ENCODE results near the gene OBP2B. TPM values are rescaled to one million over a fixed set of nuclear protein-coding genes. Genes with fewer than 3 reads are reported as not detected.
"Not testable (repeated sequence)": the region's sequence is repeated elsewhere in the genome, so short reads cannot be mapped to it uniquely, and the experiment has no call there.

Gene OBP2B
- total RNA-seq, 3 donors from 2014 or later (not counting 1 experiment from before 2014, with no cell fraction given): not detected

GRCh38 chr9:133238851-133239532 is 29.9 kb upstream of the OBP2B start:
- peaks cover 13% of the 10 kb centered on the region for H3K4me1 ChIP-seq (ENCODE audit: control insufficient read depth, insufficient read depth, low read length)
- intact Hi-C loops (cut with micrococcal nuclease): loop anchor here (1.0 kb wide), 1 partner anchor 165 kb away; no protein-coding TSS in a partner anchor
- H3K4me3 ChIP-seq (ENCODE audit: low read length): no peak overlapping the region
- Mint-ChIP-seq H3K36me3 (no peaks in the 10 kb centered on the region), H3K4me3 (peak overlapping the region; percentile 79), H3K27me3 (ENCODE audit: low read depth in 2 of 2) (peaks cover 0 to 10% of the 10 kb centered on the region in 2 donors), H3K9me3 (no peaks in the 10 kb centered on the region), H3K4me1 (peaks cover 5 to 6% of the 10 kb centered on the region in 2 donors), H3K27ac (peak overlapping the region in 1 of 2 donors; percentile 59)
- no peaks in the 10 kb centered on the region for H3K36me3 ChIP-seq (ENCODE audit: control insufficient read depth, insufficient read depth, low read length)
- peaks cover 4% of the 10 kb centered on the region for H3K27me3 ChIP-seq (ENCODE audit: control insufficient read depth, insufficient read depth, low read length)
- DNase-seq (peak; percentile 59 to 80), ATAC-seq (peak; percentile 85 to 95 (median 88))
- H3K9me3 ChIP-seq (ENCODE audit: control insufficient read depth, insufficient read depth, low read length): no peaks in the 10 kb centered on the region
- no peak overlapping the region for H3K27ac ChIP-seq (ENCODE audit: low read length)
- TF ChIP-seq CTCF (IDR thresholded peaks at IDR 0.05): peak; percentile 48
- WGBS (ENCODE audit: insufficient coverage): 11% methylated on average over 26 of the region's 26 CpGs

DNA sequence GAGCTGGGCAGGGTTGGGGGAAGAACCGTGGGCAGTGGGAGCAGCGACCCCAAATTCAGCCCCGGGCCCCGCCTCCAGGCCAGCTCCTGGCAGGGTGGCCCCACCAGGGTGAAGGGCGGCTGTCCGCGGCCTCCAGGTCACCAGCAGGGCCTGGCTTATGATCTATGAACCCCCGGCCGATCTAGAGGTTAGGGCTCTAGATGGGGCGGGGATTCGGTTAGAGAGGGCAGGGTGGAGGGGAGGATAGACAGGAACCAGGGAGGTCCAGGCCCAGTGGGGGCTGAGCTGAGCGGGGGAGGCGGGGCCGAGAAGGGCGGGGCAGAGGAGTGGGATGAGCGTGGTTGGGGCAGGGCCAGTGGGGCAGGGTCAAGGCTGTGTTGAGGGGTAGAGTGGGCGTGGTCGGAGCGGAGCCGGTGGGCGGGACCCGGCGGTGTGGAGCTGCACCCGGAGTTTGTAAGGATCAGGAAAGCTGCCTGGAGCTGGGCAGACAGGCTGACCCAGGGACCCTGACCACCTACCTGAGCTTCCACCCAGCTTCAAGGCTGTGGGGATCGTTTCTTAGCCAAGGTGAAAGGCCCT is 29.3 kb upstream of the OBP2B start:
- no peaks in the 10 kb centered on the region for H3K9me3 ChIP-seq (ENCODE audit: control insufficient read depth, insufficient read depth, low read length)
- H3K4me3 Mint-ChIP-seq: peak overlapping the region; percentile 79
- DNase-seq (peak in 1 of 2 donors; percentile 42), ATAC-seq (peak in 2 of 3 donors; percentile 71 to 78)
- TF ChIP-seq CTCF (IDR thresholded peaks at IDR 0.05): no peak
- no peaks in the 10 kb centered on the region for H3K9me3 Mint-ChIP-seq
- H3K36me3 Mint-ChIP-seq: no peaks in the 10 kb centered on the region
- H3K27me3 Mint-ChIP-seq (ENCODE audit: low read depth in 2 of 2): peaks cover 0 to 10% of the 10 kb centered on the region in 2 donors
- H3K4me3 ChIP-seq (ENCODE audit: low read length): no peak overlapping the region
- H3K27ac Mint-ChIP-seq: no peak overlapping the region
- peaks cover 13% of the 10 kb centered on the region for H3K4me1 ChIP-seq (ENCODE audit: control insufficient read depth, insufficient read depth, low read length)
- no peaks in the 10 kb centered on the region for H3K36me3 ChIP-seq (ENCODE audit: control insufficient read depth, insufficient read depth, low read length)
- peaks cover 5 to 6% of the 10 kb centered on the region in 2 donors for H3K4me1 Mint-ChIP-seq
- intact Hi-C loops (cut with micrococcal nuclease): no loop called here
- no peak overlapping the region for H3K27ac ChIP-seq (ENCODE audit: low read length)
- peaks cover 4% of the 10 kb centered on the region for H3K27me3 ChIP-seq (ENCODE audit: control insufficient read depth, insufficient read depth, low read length)
- WGBS (ENCODE audit: insufficient coverage): 23% methylated on average over 25 of the region's 25 CpGs

DNA sequence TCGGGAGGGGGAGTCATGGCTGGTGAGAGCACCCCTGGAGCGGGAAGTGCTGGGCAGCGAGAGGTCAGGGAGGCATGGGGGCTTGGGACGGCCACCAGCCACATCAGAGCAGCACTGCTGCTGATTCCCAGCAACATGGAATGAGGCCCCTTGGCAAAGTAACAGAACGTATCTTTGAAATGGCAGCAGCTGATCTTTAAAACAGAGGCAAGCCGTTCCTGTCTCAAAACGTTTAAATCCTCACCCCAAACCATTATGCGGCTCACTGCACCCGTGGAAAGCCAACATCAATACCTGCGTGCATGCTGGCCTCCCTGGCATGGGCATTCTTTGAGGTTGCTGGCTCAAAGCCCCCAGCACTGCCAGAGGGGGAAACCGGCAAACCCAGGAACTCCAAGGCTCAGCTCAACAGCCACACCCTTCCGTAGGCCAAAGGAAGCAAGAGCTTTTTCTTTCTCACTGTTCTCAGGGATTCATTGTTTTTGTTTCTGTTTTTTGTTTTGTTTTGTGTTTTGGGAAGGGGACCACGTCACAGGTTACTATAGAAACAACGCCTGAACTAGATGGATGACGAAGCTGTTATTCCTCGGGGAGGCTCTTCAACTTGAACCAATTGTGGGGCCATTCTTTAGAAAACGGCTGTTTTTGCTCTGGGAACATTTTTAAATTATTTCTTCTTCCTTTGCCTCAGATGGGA is 28.1 kb upstream of the OBP2B start:
- no peak overlapping the region for H3K27ac Mint-ChIP-seq
- H3K27ac ChIP-seq (ENCODE audit: low read length): no peak overlapping the region
- intact Hi-C loops (cut with micrococcal nuclease): no loop called here
- peaks cover 13% of the 10 kb centered on the region for H3K4me1 ChIP-seq (ENCODE audit: control insufficient read depth, insufficient read depth, low read length)
- no peaks in the 10 kb centered on the region for H3K36me3 ChIP-seq (ENCODE audit: control insufficient read depth, insufficient read depth, low read length)
- H3K4me3 ChIP-seq (ENCODE audit: low read length): no peak overlapping the region
- H3K9me3 ChIP-seq (ENCODE audit: control insufficient read depth, insufficient read depth, low read length): no peaks in the 10 kb centered on the region
- H3K4me3 Mint-ChIP-seq: no peak overlapping the region
- no peaks in the 10 kb centered on the region for H3K36me3 Mint-ChIP-seq
- H3K9me3 Mint-ChIP-seq: no peaks in the 10 kb centered on the region
- ATAC-seq (no peak), DNase-seq (no peak)
- WGBS (ENCODE audit: insufficient coverage): 86% methylated on average over 17 of the region's 17 CpGs
- H3K4me1 Mint-ChIP-seq: peaks cover 5 to 6% of the 10 kb centered on the region in 2 donors
- H3K27me3 Mint-ChIP-seq (ENCODE audit: low read depth in 2 of 2): peaks cover 0 to 10% of the 10 kb centered on the region in 2 donors
- H3K27me3 ChIP-seq (ENCODE audit: control insufficient read depth, insufficient read depth, low read length): peaks cover 4% of the 10 kb centered on the region
- TF ChIP-seq CTCF (IDR thresholded peaks at IDR 0.05): no peak

DNA sequence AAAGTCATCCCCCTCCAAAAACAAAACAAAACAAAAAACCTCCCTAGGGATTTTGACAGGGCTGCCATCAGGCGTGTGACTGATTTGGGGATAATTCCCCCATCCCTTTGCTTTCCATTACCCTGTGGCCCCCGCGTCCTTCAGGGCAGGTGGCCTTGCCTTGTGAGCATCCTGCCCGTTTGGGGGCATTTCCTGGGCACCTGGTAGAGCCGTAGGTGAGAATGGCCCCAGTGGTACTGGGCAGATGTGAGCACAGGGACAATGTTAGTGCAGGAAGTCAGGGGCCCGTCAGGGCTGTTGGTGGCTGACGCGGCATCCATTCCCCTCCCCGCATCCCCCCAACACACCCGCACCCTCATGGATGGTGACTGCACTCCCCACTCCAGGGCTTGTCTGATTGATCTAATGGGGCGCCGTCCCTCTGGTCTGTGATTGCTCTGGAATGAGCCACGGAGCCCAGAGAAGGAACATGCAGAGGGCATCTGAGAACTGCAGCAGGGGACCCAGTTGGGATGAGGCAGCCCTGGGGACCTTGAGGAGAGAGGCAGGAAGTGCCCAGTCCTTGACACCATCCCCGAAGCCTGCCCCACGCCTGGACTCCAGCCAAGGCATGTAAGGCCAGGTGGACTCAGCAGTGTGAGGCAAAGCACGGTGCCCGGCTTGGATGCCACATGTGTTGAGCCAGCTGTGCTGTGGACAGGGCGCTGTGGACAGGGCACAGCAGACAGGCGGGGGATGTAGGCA is 27.4 kb upstream of the OBP2B start:
- 68% methylated on average over 18 of the region's 19 CpGs for WGBS (ENCODE audit: insufficient coverage)
- intact Hi-C loops (cut with micrococcal nuclease); H3K27me3 Mint-ChIP-seq (ENCODE audit: low read depth in 2 of 2); ATAC-seq; H3K9me3 Mint-ChIP-seq; H3K4me3 Mint-ChIP-seq; H3K4me1 Mint-ChIP-seq; H3K9me3 ChIP-seq (ENCODE audit: control insufficient read depth, insufficient read depth, low read length); H3K4me3 ChIP-seq (ENCODE audit: low read length); H3K27ac ChIP-seq (ENCODE audit: low read length); H3K36me3 ChIP-seq (ENCODE audit: control insufficient read depth, insufficient read depth, low read length); H3K27me3 ChIP-seq (ENCODE audit: control insufficient read depth, insufficient read depth, low read length); H3K36me3 Mint-ChIP-seq; DNase-seq; H3K27ac Mint-ChIP-seq: not testable (repeated sequence)
- peaks cover 13% of the 10 kb centered on the region for H3K4me1 ChIP-seq (ENCODE audit: control insufficient read depth, insufficient read depth, low read length)

Measured in natural killer cell (primary cell).